Activated CD4-positive, alpha-beta memory T cell treated with anti-CD3 and anti-CD28 coated beads for 36 hours (primary cell): Measurements from ENCODE around the gene RPE. TPM values are rescaled to one million over a fixed set of nuclear protein-coding genes. Genes with fewer than 3 reads are reported as not detected.
A peak's percentile ranks its signal among the peaks of the same experiment; 100 is the strongest.

Source experiments
- CTCF ChIA-PET: fragments of 350-600 bp; sonication (Branson Sonifier 250); formaldehyde crosslinking; loops from one replicate; lab custom pipeline; 2021; ENCODE audit warnings: antibody characterized with exemption, inconsistent platforms; lab: Charles Lee
- POLR2A ChIA-PET: fragments of 350-600 bp; sonication (Branson Sonifier 250); formaldehyde crosslinking; loops from one replicate; lab custom pipeline; 2021; ENCODE audit warnings: antibody characterized with exemption; lab: Charles Lee
- DNase-seq: peaks from one replicate; pipeline ENCODE4 v3.0.0-alpha.2; 2020
- H3K27ac Mint-ChIP-seq: one replicate; pipeline ENCODE4 v1.8.0; 2021; ENCODE audit warnings: mixed read lengths
- H3K27me3 Mint-ChIP-seq: one replicate; pipeline ENCODE4 v1.8.0; 2021; ENCODE audit warnings: mixed read lengths
- H3K36me3 Mint-ChIP-seq: one replicate; pipeline ENCODE4 v1.8.0; 2021; ENCODE audit warnings: mixed read lengths
- H3K4me1 Mint-ChIP-seq: one replicate; pipeline ENCODE4 v1.8.0; 2021; ENCODE audit warnings: low read depth, mixed read lengths
- H3K4me3 Mint-ChIP-seq: one replicate; pipeline ENCODE4 v1.8.0; 2021; ENCODE audit warnings: mild to moderate bottlenecking, mixed read lengths
- H3K9me3 Mint-ChIP-seq: one replicate; pipeline ENCODE4 v1.8.0; 2021; ENCODE audit warnings: mixed read lengths
- intact Hi-C: fragments of 100-400 bp; cut with micrococcal nuclease; formaldehyde crosslinking; loops from one replicate; pipeline ENCODE4 v1.15.1; 2023
- total RNA-seq, 2 experiments: library from RNA; stranded (reverse); gene quantifications; one replicate each; pipeline ENCODE4 v1.2.3, GENCODE V29; 2021

Gene RPE
- total RNA-seq, 2 experiments from 2014 or later, result 46.3 to 48.0 TPM

DNA sequence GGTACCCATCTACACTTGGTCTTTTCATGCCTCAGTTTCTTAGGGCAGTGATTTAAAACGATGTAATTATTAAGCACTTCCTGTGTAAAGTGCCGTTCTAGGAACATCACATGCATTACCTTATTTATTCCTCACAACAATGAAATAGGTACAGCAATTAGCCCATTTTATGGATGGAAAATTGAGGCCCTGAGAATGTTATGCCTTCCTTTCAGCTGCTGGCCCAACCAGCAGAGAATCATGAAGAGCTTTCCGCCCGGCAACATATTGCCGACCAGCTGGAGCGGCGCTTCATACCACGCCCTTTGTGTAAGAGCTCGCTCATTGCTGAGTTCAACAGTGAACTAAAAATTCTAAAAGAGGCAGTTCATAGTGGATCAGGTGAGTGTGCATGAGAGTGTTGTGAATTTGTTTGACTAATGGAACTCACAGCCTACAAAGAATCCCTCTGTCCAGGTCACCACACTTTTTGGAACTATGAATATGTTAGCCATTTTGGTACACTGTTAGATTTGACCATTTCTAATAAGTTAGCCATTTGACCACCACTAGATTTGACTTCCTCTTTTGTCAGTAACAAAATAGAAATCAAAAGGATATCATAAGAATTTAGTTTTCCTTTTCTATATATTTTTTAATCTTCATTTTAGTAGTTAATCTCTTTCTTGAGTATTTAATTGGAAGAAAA is 25.6 kb upstream of the RPE start:
- Mint-ChIP-seq H3K4me1 (no peaks in the 10 kb centered on the region), H3K27ac (no peak overlapping the region), H3K27me3 (peaks cover 5% of the 10 kb centered on the region), H3K4me3 (no peak overlapping the region), H3K9me3 (no peaks in the 10 kb centered on the region), H3K36me3 (no peaks in the 10 kb centered on the region)
- intact Hi-C loops, result loop anchor here (1.0 kb wide), 2 partner anchors 218 to 222 kb away; no protein-coding TSS in a partner anchor
- no peak for DNase-seq
- POLR2A ChIA-PET, result no interaction called here
- CTCF ChIA-PET, result interaction anchor here (0.6 to 5.6 kb wide), 10 partner anchors 10 to 1616 kb away, joined by 3 to 79 read pairs (median 3); no protein-coding TSS in a partner anchor

DNA sequence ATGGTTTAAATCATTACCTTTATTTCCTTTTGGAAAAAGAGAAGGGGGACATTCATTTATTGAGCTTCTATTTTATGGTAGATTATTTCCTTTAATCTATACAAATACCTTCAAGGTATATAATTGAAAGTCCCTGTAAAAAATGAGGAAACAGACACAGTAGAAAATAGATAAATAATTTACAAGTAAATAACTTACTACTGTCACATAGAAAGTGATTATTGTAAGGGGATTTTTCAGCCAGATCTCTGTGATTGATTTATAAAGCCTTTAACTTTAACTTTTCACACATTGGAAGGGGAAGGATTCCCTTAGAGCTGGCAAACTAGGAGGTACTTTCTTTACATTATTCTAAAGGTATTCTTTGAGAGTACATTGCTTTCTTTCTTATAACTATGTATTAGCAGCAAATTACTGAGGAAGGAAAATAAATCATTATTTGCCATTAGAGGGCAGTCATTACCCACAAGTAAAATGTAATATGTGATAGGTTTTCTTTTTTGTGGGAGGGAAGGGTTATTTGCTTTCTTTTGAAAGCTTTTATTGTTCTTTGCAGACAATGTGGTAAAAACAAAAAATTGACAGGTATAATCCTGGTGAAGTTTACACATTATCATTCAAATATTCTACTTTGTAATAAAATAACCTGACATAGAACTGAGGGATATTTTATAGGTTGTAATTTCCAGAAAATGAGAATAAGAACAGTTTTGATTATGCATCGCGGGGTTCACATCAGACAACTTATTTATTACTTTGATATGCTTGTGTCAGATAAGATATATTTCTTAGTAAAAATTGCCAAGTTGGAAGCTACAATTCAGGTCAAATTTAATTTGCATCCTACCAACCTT is 24.8 kb upstream of the RPE start:
- no peak for DNase-seq
- no peaks in the 10 kb centered on the region for H3K4me1 Mint-ChIP-seq
- H3K27me3 Mint-ChIP-seq, result peaks cover 8% of the 10 kb centered on the region
- ChIA-PET POLR2A (no interaction called here), CTCF (interaction anchor here (0.6 to 5.6 kb wide), 14 partner anchors 10 to 1615 kb away, joined by 3 to 79 read pairs (median 3); no protein-coding TSS in a partner anchor)
- H3K4me3 Mint-ChIP-seq, result no peak overlapping the region
- H3K9me3 Mint-ChIP-seq, result no peaks in the 10 kb centered on the region
- no peaks in the 10 kb centered on the region for H3K36me3 Mint-ChIP-seq
- intact Hi-C loops, result loop anchor here (1.0 kb wide), 2 partner anchors 218 to 222 kb away; no protein-coding TSS in a partner anchor
- no peak overlapping the region for H3K27ac Mint-ChIP-seq

DNA sequence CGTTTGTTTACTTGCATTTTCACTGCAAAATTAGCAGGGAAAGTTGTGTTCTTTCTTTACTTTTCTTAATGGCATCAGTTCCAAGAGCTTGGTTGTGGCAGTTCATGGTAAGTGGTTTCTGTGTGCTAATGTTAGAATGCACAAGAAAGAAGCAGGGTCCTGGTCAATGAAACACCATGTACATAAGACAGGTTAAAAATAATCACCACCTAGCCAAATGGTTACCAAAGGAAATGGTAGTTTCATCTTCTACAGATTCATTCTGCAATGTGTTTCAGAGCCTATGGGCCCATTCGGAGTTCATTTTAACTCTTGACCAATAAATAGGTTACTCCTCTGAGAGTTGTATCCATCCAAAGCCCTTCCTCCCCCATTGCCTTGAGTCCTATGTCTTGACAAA is 18.1 kb upstream of the RPE start:
- no peaks in the 10 kb centered on the region for H3K4me1 Mint-ChIP-seq
- POLR2A ChIA-PET, result no interaction called here
- H3K36me3 Mint-ChIP-seq, result no peaks in the 10 kb centered on the region
- no peak overlapping the region for H3K4me3 Mint-ChIP-seq
- DNase-seq, result no peak
- H3K27ac Mint-ChIP-seq, result no peak overlapping the region
- intact Hi-C loops, result no loop called here
- CTCF ChIA-PET, result no interaction called here
- H3K27me3 Mint-ChIP-seq, result peaks cover 11% of the 10 kb centered on the region
- H3K9me3 Mint-ChIP-seq, result no peaks in the 10 kb centered on the region

DNA sequence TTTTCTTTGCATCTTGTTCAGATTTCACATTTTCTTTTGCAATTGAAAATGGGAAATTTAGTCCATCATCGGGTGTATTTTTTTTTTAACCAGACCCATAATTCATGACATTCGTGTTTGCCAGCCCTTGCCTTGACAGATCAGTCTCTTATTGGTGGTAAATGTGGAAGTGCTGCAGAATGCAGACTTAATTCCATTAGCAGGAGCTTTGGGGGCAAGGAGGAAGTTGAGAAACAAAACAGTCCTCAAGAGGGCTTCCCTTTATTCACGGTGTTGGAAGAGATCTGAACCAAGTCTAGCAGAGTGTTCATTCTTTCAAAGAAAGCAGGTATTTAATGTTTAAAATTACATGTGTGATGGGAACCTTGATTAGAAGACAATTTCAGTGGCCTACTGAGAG is 16.6 kb upstream of the RPE start:
- Mint-ChIP-seq H3K9me3 (no peaks in the 10 kb centered on the region), H3K27me3 (peaks cover 14% of the 10 kb centered on the region), H3K4me3 (no peak overlapping the region), H3K36me3 (no peaks in the 10 kb centered on the region), H3K4me1 (no peaks in the 10 kb centered on the region), H3K27ac (no peak overlapping the region)
- ChIA-PET CTCF (interaction anchor here (2.4 kb wide), 1 partner anchor 213 kb away, joined by 13 read pairs; no protein-coding TSS in a partner anchor), POLR2A (no interaction called here)
- intact Hi-C loops, result no loop called here
- no peak for DNase-seq

DNA sequence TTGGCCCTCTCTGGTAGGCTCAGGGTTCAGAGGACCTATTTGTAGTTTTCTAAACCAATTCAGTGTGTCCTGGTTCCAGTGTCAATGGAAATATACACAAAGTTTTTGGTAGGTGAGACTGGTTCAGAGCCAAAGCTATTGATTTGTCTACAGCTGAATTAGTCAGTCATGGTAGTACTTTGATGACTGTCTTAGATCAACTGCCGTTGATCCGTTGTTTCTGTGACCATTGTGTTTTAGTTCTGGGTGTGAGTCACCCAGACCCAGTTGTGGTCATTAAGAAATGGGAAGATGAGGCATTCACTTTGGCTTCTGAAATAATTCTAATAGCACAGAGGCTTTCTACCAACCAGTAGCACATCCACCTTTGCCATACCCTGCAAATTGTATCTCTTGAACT is 16.0 kb upstream of the RPE start:
- CTCF ChIA-PET, result interaction anchor here (2.4 kb wide), 1 partner anchor 213 kb away, joined by 13 read pairs; no protein-coding TSS in a partner anchor

DNA sequence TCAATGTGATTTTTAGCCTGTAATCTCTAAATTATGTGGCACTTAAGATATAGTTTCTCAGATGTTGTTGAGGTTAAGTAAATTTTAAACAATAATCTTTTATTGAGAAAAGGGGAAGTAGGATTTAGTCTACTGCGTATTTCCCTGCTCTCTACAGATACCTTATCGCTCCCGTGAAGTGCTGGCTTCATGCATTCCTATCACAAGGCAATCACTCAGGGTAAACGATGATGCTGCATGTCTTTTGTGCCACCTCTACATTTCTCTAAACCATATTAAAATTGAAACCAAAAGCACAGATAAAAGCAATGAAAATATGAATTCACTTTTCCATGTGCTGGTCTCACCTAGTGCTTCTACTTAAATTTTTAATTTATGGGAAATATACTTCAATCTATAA is 14.4 kb upstream of the RPE start:
- no peak overlapping the region for H3K4me3 Mint-ChIP-seq
- CTCF ChIA-PET, result no interaction called here
- H3K27ac Mint-ChIP-seq, result no peak overlapping the region
- peaks cover 12% of the 10 kb centered on the region for H3K27me3 Mint-ChIP-seq
- H3K9me3 Mint-ChIP-seq, result no peaks in the 10 kb centered on the region
- POLR2A ChIA-PET, result no interaction called here
- no peak for DNase-seq
- intact Hi-C loops, result no loop called here
- no peaks in the 10 kb centered on the region for H3K4me1 Mint-ChIP-seq
- no peaks in the 10 kb centered on the region for H3K36me3 Mint-ChIP-seq

More for the DNA sequence above, 16.0 kb upstream of the RPE start:
- intact Hi-C loops, result no loop called here
- DNase-seq, result no peak
- no peak overlapping the region for H3K27ac Mint-ChIP-seq
- H3K9me3 Mint-ChIP-seq, result no peaks in the 10 kb centered on the region
- H3K27me3 Mint-ChIP-seq, result peaks cover 14% of the 10 kb centered on the region
- H3K36me3 Mint-ChIP-seq, result no peaks in the 10 kb centered on the region
- no peaks in the 10 kb centered on the region for H3K4me1 Mint-ChIP-seq
- H3K4me3 Mint-ChIP-seq, result no peak overlapping the region
- POLR2A ChIA-PET, result no interaction called here

DNA sequence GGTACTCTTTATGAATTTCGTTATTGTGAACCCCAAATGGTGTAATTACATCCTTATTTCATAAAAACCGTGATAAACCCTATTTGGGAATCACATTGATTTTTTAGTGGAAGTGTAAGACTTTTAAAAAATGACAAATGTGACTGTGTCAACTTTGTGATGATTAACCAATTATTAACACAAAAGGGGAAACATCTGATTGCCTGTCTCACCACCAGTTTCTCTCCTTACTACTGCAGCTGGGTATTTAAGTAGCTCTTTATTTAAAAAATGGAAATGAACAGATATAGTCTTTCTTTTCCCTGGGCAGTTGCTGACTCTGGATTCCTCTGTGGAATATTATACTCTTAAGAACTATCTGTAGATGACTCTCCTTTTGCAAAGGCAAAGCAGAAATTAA is 11.6 kb upstream of the RPE start:
- Mint-ChIP-seq H3K36me3 (no peaks in the 10 kb centered on the region), H3K4me1 (no peaks in the 10 kb centered on the region), H3K9me3 (no peaks in the 10 kb centered on the region), H3K27me3 (peaks cover 10% of the 10 kb centered on the region), H3K4me3 (no peak overlapping the region), H3K27ac (no peak overlapping the region)
- no peak for DNase-seq
- CTCF ChIA-PET, result no interaction called here
- POLR2A ChIA-PET, result no interaction called here
- intact Hi-C loops, result no loop called here

DNA sequence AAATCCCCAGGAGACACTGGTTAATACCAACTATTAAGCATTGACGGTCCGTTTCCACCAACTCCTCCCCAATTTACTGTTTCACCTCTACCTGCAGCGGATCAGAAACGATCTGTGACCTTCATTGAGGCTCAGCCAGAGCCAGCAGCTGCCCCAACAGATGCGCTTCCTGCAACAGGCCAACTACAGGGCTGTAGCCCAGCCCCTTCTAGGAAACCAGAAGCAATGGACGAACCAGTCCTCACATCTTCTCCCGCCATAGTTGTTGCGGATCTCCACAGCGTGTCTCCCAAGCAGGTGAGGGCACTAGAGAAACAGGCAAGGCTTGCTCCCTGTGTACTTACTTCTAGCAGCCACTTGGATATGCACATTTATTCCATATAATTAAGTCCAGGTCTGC is 8.5 kb upstream of the RPE start:
- Mint-ChIP-seq H3K27me3 (peaks cover 4% of the 10 kb centered on the region), H3K9me3 (no peaks in the 10 kb centered on the region), H3K27ac (no peak overlapping the region), H3K36me3 (no peaks in the 10 kb centered on the region), H3K4me3 (no peak overlapping the region), H3K4me1 (no peaks in the 10 kb centered on the region)
- ChIA-PET CTCF (interaction anchor here (1.2 to 1.3 kb wide), 2 partner anchors 202 kb away, joined by 3 to 4 read pairs; no protein-coding TSS in a partner anchor), POLR2A (no interaction called here)
- intact Hi-C loops, result no loop called here
- no peak for DNase-seq

DNA sequence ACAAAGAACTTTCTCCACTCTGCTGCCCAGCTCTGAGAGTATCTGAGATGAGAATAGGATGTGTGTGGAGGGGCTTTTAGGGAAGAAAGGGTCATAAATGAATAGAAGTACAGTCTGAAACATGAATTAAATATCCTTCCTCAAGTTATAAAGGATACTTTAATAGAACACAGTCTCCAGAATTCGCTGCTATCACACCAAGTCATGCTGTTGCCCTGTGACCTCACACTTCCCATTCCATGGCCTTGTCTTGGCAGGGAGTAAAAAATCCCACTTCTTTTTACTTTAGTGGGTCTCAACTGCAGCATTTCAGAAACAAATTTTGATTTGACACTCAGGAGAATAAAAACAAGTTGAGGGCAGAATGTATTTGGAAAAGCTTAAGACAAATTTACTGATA is 3.8 kb upstream of the RPE start:
- CTCF ChIA-PET, result interaction anchor here (1.9 kb wide), 1 partner anchor 197 kb away, joined by 5 read pairs; no protein-coding TSS in a partner anchor
- Mint-ChIP-seq H3K4me1 (peaks cover 16% of the 10 kb centered on the region), H3K9me3 (no peaks in the 10 kb centered on the region), H3K27ac (no peak overlapping the region), H3K4me3 (no peak overlapping the region), H3K36me3 (no peaks in the 10 kb centered on the region), H3K27me3 (peaks cover 3% of the 10 kb centered on the region)
- intact Hi-C loops, result no loop called here
- no peak for DNase-seq
- POLR2A ChIA-PET, result no interaction called here

DNA sequence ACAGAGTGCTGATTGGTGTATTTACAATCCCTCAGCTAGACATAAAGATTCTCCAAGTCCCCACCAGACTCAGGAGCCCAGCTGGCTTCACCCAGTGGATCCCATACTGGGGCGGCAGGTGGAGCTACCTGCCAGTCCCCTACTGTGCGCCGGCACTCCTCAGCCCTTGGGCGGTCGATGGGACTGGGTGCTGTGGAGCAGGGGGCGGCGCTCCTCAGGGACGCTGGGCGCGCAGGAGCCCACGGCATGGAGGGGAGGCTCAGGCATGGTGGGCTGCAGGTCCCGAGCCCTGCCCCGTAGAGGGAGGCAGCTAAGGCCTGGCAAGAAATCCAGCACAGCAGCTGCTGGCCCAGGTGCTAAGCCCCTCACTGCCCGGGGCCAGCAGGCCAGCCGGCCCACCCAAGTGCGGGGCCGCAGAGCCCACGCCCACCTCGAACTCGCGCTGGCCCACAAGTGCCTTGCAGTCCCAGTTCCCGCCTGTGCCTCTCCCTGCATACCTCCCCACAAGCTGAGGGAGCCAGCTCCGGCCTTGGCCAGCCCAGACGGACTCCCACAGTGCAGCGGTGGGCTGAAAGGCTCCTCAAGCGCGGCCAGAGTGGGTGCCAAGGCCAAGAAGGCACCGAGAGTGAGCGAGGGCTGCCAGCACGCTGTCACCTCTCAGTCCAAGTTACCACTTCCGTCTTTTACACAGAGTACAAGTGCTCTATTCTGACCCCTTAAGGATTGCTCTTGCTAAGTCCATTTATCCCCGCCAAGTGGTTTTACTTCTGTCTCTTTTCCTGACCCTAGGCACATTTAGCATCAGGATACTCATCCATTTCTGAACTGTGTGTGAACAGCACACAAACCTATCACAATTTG is 1.7 kb upstream of the RPE start:
- Mint-ChIP-seq H3K36me3 (peaks cover 9% of the 10 kb centered on the region), H3K27ac (no peak overlapping the region), H3K4me1 (peaks cover 35% of the 10 kb centered on the region), H3K4me3 (no peak overlapping the region), H3K9me3 (no peaks in the 10 kb centered on the region), H3K27me3 (peaks cover 3% of the 10 kb centered on the region)
- ChIA-PET CTCF (no interaction called here), POLR2A (no interaction called here)
- intact Hi-C loops, result no loop called here
- DNase-seq, result no peak

DNA sequence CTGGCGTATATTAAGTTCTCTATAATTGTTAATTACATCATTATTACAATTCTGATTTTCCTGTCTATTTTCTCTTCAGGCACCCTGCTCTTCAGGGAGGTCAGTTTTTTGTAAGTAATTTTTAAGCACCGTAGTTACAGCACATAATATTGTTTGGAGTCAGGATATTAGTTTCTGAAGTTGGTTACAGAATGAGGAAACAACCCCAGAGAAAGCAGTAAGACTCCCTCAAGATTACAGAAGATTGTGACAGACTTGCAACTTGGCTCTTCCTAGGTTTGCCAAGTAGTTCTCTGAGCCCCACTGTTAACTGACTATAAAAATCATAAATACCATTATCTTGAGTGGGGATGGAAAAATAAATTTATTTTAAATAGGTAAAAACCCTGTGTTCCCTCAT is 921 bp downstream of the RPE start:
- intact Hi-C loops, result loop anchor here (2.0 kb wide), 2 partner anchors 473 to 1737 kb away; partner anchors contain the start of genes LANCL1 and PIKFYVE
- POLR2A ChIA-PET, result interaction anchor here (1.5 kb wide), 1 partner anchor 168 kb away, joined by 4 read pairs; the partner anchor contains the start of gene KANSL1L
- DNase-seq, result no peak
- Mint-ChIP-seq H3K27ac (peak overlapping the region; percentile 81), H3K27me3 (peaks cover 3% of the 10 kb centered on the region), H3K4me1 (peaks cover 57% of the 10 kb centered on the region), H3K4me3 (peak overlapping the region; percentile 96), H3K36me3 (peaks cover 14% of the 10 kb centered on the region), H3K9me3 (no peaks in the 10 kb centered on the region)
- CTCF ChIA-PET, result interaction anchor here (1.2 kb wide), 1 partner anchor 168 kb away, joined by 5 read pairs; the partner anchor contains the start of gene KANSL1L
